ENCODE measurements around the gene PRPS2. TPM values are rescaled to one million over a fixed set of nuclear protein-coding genes. Genes with fewer than 3 reads are reported as not detected.

Gene PRPS2
- total RNA-seq, 2 donors from 2014 or later: 10.8 to 20.5 TPM

DNA sequence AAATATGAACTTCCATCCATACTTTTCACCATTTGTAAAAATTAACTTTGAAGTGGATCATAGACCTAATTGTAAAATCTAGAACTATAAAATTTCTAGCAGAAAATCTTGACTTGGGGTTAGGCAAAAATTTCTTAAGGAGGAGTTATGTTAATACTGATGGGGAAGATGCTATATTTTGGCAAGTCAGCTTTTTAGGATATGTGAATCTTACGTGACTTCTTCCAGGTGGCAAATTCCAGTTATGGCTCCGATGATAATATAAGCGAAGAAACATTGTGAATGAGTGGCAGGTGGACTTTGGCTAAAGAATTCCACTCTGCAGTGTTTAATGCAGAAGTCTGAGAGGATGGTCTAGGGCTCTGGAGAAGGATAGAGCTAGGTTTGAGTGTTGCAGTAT lies 1.5 kb downstream of the PRPS2 start:
- H3K9me3 ChIP-seq: no peaks in the 10 kb centered on the region
- H3K27ac ChIP-seq: no peak overlapping the region
- ATAC-seq (ENCODE audit: insufficient number of reproducible peaks, low FRiP score, low read depth) (no peak), DNase-seq (ENCODE audit: low spot score) (no peak)
- H3K27me3 ChIP-seq (replicated peaks; ENCODE audit: insufficient read depth): no peaks in the 10 kb centered on the region
- H3K4me3 ChIP-seq: no peak overlapping the region
- no peaks in the 10 kb centered on the region for H3K36me3 ChIP-seq
- no peaks in the 10 kb centered on the region for H3K4me1 ChIP-seq (ENCODE audit: control insufficient read depth in 1 of 2, low read depth in 2 of 2)
- TF ChIP-seq, protein P1, sequence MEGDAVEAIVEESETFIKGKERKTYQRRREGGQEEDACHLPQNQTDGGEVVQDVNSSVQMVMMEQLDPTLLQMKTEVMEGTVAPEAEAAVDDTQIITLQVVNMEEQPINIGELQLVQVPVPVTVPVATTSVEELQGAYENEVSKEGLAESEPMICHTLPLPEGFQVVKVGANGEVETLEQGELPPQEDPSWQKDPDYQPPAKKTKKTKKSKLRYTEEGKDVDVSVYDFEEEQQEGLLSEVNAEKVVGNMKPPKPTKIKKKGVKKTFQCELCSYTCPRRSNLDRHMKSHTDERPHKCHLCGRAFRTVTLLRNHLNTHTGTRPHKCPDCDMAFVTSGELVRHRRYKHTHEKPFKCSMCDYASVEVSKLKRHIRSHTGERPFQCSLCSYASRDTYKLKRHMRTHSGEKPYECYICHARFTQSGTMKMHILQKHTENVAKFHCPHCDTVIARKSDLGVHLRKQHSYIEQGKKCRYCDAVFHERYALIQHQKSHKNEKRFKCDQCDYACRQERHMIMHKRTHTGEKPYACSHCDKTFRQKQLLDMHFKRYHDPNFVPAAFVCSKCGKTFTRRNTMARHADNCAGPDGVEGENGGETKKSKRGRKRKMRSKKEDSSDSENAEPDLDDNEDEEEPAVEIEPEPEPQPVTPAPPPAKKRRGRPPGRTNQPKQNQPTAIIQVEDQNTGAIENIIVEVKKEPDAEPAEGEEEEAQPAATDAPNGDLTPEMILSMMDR (IDR thresholded peaks at IDR 0.05): no peak

DNA sequence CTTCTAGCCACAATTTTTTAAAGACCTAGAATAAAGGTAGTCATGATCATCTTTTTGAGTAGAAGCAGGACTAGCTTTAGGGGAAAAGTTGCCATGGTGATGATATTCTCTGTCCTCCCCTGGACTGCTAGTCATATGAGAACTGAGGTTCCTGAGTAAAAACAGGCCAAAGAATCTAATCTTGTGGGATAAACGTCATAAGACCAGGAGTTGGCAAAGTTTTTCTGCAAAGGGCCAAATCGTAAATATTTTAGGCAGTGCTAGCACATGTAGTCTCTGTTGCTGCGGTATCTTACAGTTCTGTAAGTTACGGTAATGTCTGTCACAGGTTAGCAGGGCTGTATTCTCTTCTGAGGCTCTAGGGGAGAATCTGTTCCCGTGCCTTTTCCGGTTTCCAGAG lies 3.4 kb downstream of the PRPS2 start:
- TF ChIP-seq, protein P1 (IDR thresholded peaks at IDR 0.05): no peak
- ATAC-seq (ENCODE audit: insufficient number of reproducible peaks, low FRiP score, low read depth) (no peak), DNase-seq (ENCODE audit: low spot score) (no peak)
- Histone ChIP-seq H3K27ac (no peak overlapping the region), H3K4me3 (no peak overlapping the region), H3K9me3 (no peaks in the 10 kb centered on the region), H3K27me3 (replicated peaks; ENCODE audit: insufficient read depth) (no peaks in the 10 kb centered on the region), H3K36me3 (no peaks in the 10 kb centered on the region), H3K4me1 (ENCODE audit: control insufficient read depth in 1 of 2, low read depth in 2 of 2) (no peaks in the 10 kb centered on the region)

DNA sequence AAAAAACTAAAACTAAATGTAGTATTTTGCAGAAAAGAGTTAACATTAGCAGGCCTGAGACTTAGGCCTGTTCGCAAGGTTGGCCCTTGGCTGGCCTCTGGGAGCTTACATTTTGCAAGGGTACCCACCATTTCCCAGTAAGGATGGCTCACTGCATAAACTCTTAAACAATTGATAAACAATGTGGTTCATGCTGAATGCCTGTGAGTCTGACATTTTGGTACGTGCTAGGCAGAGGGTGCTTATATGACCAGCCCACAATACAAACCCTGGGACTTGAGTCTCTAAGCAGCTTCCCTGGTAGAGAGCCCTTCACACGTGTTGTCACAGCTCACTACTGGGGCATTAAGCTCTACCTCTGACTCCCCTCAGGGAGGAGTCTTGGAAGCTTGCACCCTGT lies 7.4 kb downstream of the PRPS2 start:
- H3K36me3 ChIP-seq: no peaks in the 10 kb centered on the region
- no peak overlapping the region for H3K27ac ChIP-seq
- no peaks in the 10 kb centered on the region for H3K27me3 ChIP-seq (replicated peaks; ENCODE audit: insufficient read depth)
- TF ChIP-seq, protein P1 (IDR thresholded peaks at IDR 0.05): no peak
- no peak for ATAC-seq (ENCODE audit: insufficient number of reproducible peaks, low FRiP score, low read depth)
- no peak overlapping the region for H3K4me3 ChIP-seq
- H3K9me3 ChIP-seq: no peaks in the 10 kb centered on the region
- H3K4me1 ChIP-seq (ENCODE audit: control insufficient read depth in 1 of 2, low read depth in 2 of 2): no peaks in the 10 kb centered on the region
- no peak for DNase-seq (ENCODE audit: low spot score)

DNA sequence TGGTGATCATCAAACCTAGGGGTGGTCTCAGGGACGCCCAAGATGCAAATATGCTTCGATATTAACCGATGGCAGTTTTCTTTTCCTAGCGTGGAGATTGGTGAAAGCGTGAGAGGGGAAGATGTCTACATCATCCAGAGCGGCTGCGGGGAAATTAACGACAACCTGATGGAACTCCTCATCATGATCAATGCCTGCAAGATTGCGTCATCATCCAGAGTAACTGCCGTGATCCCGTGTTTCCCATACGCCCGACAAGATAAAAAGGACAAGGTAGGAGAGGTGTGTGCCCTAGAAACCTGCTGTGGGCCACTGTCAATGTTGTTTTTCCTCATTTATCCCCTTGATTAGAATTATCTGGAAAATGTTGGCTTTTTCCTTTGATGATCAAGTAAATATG lies 7.9 kb downstream of the PRPS2 start:
- ATAC-seq (ENCODE audit: insufficient number of reproducible peaks, low FRiP score, low read depth) (no peak), DNase-seq (ENCODE audit: low spot score) (no peak)
- H3K9me3 ChIP-seq: no peaks in the 10 kb centered on the region

DNA sequence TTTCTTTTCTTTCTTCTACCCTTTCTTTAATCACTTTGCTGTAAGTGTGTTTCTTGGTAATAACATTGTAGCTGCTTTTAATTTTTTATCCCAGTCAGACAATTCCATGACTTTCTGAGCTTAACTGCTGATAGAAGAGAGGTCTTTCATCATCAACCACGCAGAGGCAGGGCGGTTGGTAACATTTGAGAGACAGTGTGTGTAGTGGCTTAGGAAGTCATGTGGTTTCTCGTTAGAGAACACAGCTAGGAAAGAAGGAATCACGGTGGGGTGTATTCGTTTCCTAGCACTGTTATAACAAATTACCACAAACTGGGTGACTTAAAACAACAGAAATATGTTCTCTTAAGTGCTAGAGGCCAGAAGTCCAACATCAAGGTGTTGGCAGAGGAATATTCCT lies 11.5 kb downstream of the PRPS2 start:
- ATAC-seq (ENCODE audit: insufficient number of reproducible peaks, low FRiP score, low read depth) (no peak), DNase-seq (ENCODE audit: low spot score) (no peak)
- TF ChIP-seq, protein P1 (IDR thresholded peaks at IDR 0.05): no peak
- no peaks in the 10 kb centered on the region for H3K27me3 ChIP-seq (replicated peaks; ENCODE audit: insufficient read depth)
- no peaks in the 10 kb centered on the region for H3K36me3 ChIP-seq
- no peak overlapping the region for H3K4me3 ChIP-seq
- H3K9me3 ChIP-seq: no peaks in the 10 kb centered on the region
- H3K4me1 ChIP-seq (ENCODE audit: control insufficient read depth in 1 of 2, low read depth in 2 of 2): no peaks in the 10 kb centered on the region
- H3K27ac ChIP-seq: no peak overlapping the region

More for the DNA sequence above, 7.9 kb downstream of the PRPS2 start:
- Histone ChIP-seq H3K4me1 (ENCODE audit: control insufficient read depth in 1 of 2, low read depth in 2 of 2) (no peaks in the 10 kb centered on the region), H3K36me3 (no peaks in the 10 kb centered on the region), H3K4me3 (no peak overlapping the region), H3K27me3 (replicated peaks; ENCODE audit: insufficient read depth) (no peaks in the 10 kb centered on the region), H3K27ac (no peak overlapping the region)
- TF ChIP-seq, protein P1 (IDR thresholded peaks at IDR 0.05): no peak
